Liver (tissue), 9 donors: ENCODE results near the gene SLC4A11. TPM values are rescaled to one million over a fixed set of nuclear protein-coding genes. Genes with fewer than 3 reads are reported as not detected.

Experiments used
- DNase-seq: peaks from one replicate; pipeline ENCODE4 v3.0.0-alpha.2; 2017; ENCODE audit warnings: low spot score
- H3K27ac ChIP-seq, 2 donors: one replicate each; pipeline ENCODE4 v1.7.0; 2013; ENCODE audit warnings: inconsistent platforms in 2 of 2, low read length in 2 of 2, control low read depth in 1 of 2, low read depth in 1 of 2, mild to moderate bottlenecking in 1 of 2
- H3K27me3 ChIP-seq, 4 donors: one replicate each; pipeline versions ENCODE4 v1.6.1 to v1.7.0; 2013; ENCODE audit warnings: low read length in 3 of 4, inconsistent platforms in 1 of 4, mild to moderate bottlenecking in 1 of 4, moderate library complexity in 1 of 4; ENCODE audit not compliant: control insufficient read depth in 4 of 4, insufficient read depth in 4 of 4
- H3K36me3 ChIP-seq, 4 donors: one replicate each; pipeline versions ENCODE4 v1.6.1 to v1.7.0; 2013; ENCODE audit warnings: low read length in 3 of 4, mild to moderate bottlenecking in 3 of 4, low read depth in 1 of 4, moderate library complexity in 1 of 4; ENCODE audit not compliant: control insufficient read depth in 4 of 4, insufficient read depth in 3 of 4
- H3K4me1 ChIP-seq, 4 donors: one replicate each; pipeline versions ENCODE4 v1.6.1 to v1.7.0; 2013; ENCODE audit warnings: low read length in 3 of 4, mild to moderate bottlenecking in 3 of 4, moderate library complexity in 1 of 4; ENCODE audit not compliant: control insufficient read depth in 4 of 4, insufficient read depth in 4 of 4
- H3K4me3 ChIP-seq, 3 donors: one replicate each; pipeline versions ENCODE4 v1.6.1 to v1.7.0; 2013; ENCODE audit warnings: low read length in 3 of 3, control low read depth in 1 of 3, low read depth in 1 of 3, mild to moderate bottlenecking in 1 of 3
- H3K9ac ChIP-seq, 2 donors: one replicate each; pipeline ENCODE4 v1.7.0; 2013; ENCODE audit warnings: low read length in 2 of 2, mild to moderate bottlenecking in 2 of 2, moderate library complexity in 2 of 2, control low read depth in 1 of 2, low read depth in 1 of 2
- H3K9me3 ChIP-seq, 4 donors: one replicate each; pipeline versions ENCODE4 v1.6.1 to v1.7.0; 2013; ENCODE audit warnings: low read length in 3 of 4; ENCODE audit not compliant: control insufficient read depth in 4 of 4
- ATF3 ChIP-seq: IDR thresholded peaks from 2 replicates; pipeline ENCODE4 v1.6.1; 2016; ENCODE audit warnings: antibody characterized with exemption
- FOXA1 ChIP-seq: IDR thresholded peaks from 2 replicates; pipeline ENCODE4 v1.6.1; 2016; ENCODE audit warnings: antibody characterized with exemption
- FOXA2 ChIP-seq: IDR thresholded peaks from 2 replicates; pipeline ENCODE4 v1.6.1; 2016; ENCODE audit warnings: antibody characterized with exemption
- GABPA ChIP-seq, 2 donors: IDR thresholded peaks in 1 of 2; conservative IDR thresholded peaks in 1 of 2; 2 replicates each; pipeline ENCODE4 v1.6.1; 2016; ENCODE audit warnings: antibody characterized with exemption in 2 of 2, mild to moderate bottlenecking in 1 of 2, moderate library complexity in 1 of 2
- HNF4A ChIP-seq, 2 donors: conservative IDR thresholded peaks; 2 replicates each; pipeline ENCODE4 v1.6.1; 2016; ENCODE audit warnings: antibody characterized with exemption in 2 of 2, mild to moderate bottlenecking in 2 of 2
- JUND ChIP-seq, 2 donors: IDR thresholded peaks; 2 replicates each; pipeline ENCODE4 v1.6.1; 2016; ENCODE audit warnings: antibody characterized with exemption in 2 of 2
- NR2F2 ChIP-seq: IDR thresholded peaks from 2 replicates; pipeline ENCODE4 v1.6.1; 2016; ENCODE audit warnings: antibody characterized with exemption
- RAD21 ChIP-seq, 2 donors: IDR thresholded peaks; 2 replicates each; pipeline ENCODE4 v1.6.1; 2016; ENCODE audit warnings: antibody characterized with exemption in 2 of 2, mild to moderate bottlenecking in 2 of 2
- REST ChIP-seq: IDR thresholded peaks from 2 replicates; pipeline ENCODE4 v1.6.1; 2016; ENCODE audit warnings: antibody characterized with exemption, mild to moderate bottlenecking
- RXRA ChIP-seq, 2 donors: IDR thresholded peaks; 2 replicates each; pipeline ENCODE4 v1.6.1; 2017 to 2018; ENCODE audit warnings: antibody characterized with exemption in 2 of 2, mild to moderate bottlenecking in 1 of 2
- SP1 ChIP-seq: IDR thresholded peaks from 2 replicates; pipeline ENCODE4 v1.6.1; 2018; ENCODE audit warnings: antibody characterized with exemption, mild to moderate bottlenecking
- ZBTB33 ChIP-seq: IDR thresholded peaks from 2 replicates; pipeline ENCODE4 v1.6.1; 2016; ENCODE audit warnings: antibody characterized with exemption
- WGBS: extraction: QIAGEN DNeasy Blood & Tissue Kit; methylation state at CpG from one replicate; pipeline ENCODE4 v1.1.7; 2013; 5-methylcytosine and 5-hydroxymethylcytosine counted together
- polyA plus RNA-seq, 2 donors: library from polyadenylated mRNA; stranded (reverse) in 1 of 2; unstranded in 1 of 2; fragments of 200-250 nt in 1 of 2; fragments of >200 nt in 1 of 2; fragmentation: Nextera tagmentation in 1 of 2; extraction: Ambion mirVana in 1 of 2; gene quantifications; one replicate each; pipeline versions ENCODE4 v1.2.1 to v1.2.3, GENCODE V29; 2013 to 2015
- total RNA-seq, 2 donors: library from RNA; depleted of rRNA; stranded (reverse); fragments of >200 nt; gene quantifications; one replicate each; pipeline ENCODE4 v1.2.3, GENCODE V29; 2014
- donor health status: healthy.
- donor health status: healthy.
- donor health status: healthy.
- donor health status: healthy.
- donor health status: healthy.

Gene SLC4A11
- total and polyA plus RNA-seq, 4 donors: under 0.01 to 0.13 (median 0.06) TPM

- H3K27ac ChIP-seq: no peak overlapping the region
Measured at GRCh38 chr20:3222635-3223600, 16.1 kb downstream of the SLC4A11 start.

More at GRCh38 chr20:3222635-3223600, 16.1 kb downstream of the SLC4A11 start:
- Histone ChIP-seq H3K9ac (no peak overlapping the region), H3K27me3 (no peaks in the 10 kb centered on the region), H3K9me3 (no peaks in the 10 kb centered on the region), H3K36me3 (peaks cover 2 to 17% (median 12%) of the 10 kb centered on the region in 4 donors), H3K4me3 (no peak overlapping the region), H3K4me1 (peaks cover 0 to 6% (median 2%) of the 10 kb centered on the region in 4 donors)
- 82% methylated on average over 25 of the region's 25 CpGs for WGBS
- no peak for TF ChIP-seq FOXA2
- TF ChIP-seq ATF3: no peak
- no peak for TF ChIP-seq JUND (IDR thresholded peaks at IDR 0.05)
- no peak for TF ChIP-seq GABPA (IDR thresholded peaks at IDR 0.05 in 1 of 2, conservative IDR thresholded peaks at IDR 0.05 in 1 of 2)
- no peak for TF ChIP-seq ZBTB33
- TF ChIP-seq RXRA (IDR thresholded peaks at IDR 0.05): no peak
- TF ChIP-seq HNF4A (conservative IDR thresholded peaks at IDR 0.05): no peak
- TF ChIP-seq REST: no peak
- TF ChIP-seq RAD21 (IDR thresholded peaks at IDR 0.05): no peak
- no peak for TF ChIP-seq NR2F2
- no peak for TF ChIP-seq SP1
- TF ChIP-seq FOXA1: no peak
- peak; percentile 65 for DNase-seq
